HG02970 (cell line): ENCODE data around the gene VEGFB.

Source experiments
- ATAC-seq: cut with Tn5 transposase; IDR thresholded peaks from one replicate; pipeline ENCODE4 v1.9.1; 2021; ENCODE audit warnings: mild to moderate bottlenecking, moderate library complexity, moderate number of reproducible peaks; ENCODE audit not compliant: unreplicated experiment, low FRiP score

Gene VEGFB

DNA sequence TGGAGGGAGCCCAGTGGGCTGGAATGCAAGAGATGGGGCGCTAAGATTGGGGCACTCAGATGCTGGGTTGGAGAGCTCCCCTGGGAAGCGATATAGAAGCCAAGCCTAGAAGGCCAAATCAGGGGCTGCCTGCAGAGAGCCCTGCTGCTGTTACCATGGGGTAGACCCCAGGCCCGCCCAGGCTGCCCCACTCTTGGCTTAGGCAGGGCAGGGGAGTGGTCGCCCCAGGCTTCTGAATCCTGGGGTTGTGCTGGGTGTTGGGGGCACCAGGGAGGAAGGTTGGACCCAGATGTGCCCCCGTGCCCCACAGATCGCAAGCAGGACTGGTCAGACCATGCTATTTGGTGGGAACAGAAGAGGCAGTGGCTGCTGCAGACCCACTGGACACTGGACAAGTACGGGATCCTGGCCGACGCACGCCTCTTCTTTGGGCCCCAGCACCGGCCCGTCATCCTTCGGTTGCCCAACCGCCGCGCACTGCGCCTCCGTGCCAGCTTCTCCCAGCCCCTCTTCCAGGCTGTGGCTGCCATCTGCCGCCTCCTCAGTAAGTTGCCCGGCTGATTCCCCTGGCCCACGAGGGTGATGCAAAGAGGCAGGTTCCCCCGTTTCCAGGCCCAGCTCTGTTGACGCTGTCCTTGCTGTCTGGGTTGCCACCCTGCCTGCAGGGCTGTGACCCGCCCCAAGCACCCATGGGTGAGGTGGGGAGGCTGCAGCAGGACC lies 23.9 kb upstream of the VEGFB start:
- no peak for ATAC-seq

DNA sequence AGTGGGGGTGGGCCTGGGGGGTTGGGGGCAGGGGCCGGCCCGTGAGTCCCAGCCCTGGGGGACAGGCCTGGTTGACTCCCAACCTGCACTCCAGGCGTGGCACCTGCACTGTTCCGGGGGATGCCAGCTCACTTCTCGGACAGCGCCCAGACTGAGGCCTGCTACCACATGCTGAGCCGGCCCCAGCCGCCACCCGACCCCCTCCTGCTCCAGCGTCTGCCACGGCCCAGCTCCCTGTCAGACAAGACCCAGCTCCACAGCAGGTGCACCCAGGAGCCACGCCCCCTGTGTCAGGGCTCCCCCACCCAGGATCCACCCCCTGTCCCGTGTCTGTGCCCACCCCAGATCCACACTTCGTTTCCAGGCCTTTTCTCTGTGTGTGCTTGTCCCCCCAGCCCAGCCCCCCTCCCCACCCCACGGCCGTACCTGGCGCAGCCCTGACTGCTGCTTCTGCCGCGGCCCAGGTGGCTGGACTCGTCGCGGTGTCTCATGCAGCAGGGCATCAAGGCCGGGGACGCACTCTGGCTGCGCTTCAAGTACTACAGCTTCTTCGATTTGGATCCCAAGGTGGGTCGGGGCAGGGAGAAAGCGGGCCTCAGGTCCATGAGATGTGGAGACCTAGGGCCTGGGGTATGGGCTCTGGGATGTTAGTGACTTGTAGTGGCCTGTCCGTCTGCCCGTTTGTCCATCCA lies 23.1 kb upstream of the VEGFB start:
- no peak for ATAC-seq

DNA sequence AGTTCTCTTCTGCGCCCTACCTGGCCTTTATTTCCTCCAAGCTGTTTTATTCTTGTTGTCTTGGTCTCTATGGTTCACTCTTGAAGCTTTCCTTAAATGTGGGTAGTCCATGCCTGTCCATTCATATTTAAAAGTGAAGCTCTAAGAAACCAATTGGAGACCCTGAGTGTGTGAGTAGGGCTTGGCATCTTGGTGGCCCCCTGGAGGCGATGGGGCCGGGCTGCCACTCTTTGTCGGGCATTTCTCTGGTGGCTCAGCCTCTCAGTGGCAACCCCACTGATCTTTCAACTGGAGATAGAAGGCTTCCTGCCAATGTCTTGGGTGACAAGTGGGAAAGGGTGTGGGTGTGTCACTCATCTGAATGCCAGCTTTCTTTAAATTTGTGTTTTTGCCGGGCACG lies 17.5 kb upstream of the VEGFB start:
- ATAC-seq: no peak

DNA sequence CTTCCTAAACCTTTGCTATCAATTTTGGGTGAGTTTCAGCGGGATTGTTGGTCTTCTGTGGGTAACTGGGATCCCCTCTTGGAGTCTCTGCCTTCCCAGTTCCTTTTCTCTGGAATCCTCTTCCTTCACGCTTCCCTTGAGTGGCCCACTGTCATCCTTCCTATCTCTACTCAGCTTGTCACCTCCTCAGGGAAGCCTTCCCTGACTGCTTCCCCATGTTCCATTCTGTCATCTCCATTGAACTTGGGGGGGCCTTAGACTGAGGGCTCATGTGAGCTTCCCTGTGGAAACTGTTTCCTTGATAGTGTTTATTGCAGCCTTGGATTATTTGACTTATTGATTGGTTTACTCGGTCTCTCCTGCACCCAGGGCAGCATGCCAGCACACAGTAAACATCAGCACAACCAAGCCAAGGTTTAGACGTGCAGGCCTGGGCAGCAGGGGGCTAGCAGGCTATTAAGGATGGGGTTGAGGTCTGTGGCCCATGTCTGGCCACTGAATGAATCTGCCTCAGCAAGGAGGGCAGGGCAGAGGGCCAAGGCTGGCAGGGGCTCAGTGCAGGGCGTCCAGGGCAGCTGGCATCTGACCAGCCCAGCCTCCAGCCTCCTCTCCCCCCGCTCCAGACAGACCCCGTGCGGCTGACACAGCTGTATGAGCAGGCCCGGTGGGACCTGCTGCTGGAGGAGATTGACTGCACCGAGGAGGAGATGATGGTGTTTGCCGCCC lies 15.6 kb upstream of the VEGFB start:
- ATAC-seq: no peak

DNA sequence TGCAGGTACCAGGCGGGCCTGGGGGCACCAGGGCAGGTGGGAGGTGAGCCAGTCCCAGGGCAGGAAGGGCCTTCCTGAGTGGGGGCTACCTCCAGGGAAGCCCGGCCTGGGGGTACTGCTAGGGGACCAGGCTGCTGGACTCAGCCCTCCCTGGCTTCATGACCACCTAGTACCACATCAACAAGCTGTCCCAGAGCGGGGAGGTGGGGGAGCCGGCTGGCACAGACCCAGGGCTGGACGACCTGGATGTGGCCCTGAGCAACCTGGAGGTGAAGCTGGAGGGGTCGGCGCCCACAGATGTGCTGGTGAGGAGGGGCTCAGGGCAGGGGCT lies 15.1 kb upstream of the VEGFB start:
- ATAC-seq: no peak

DNA sequence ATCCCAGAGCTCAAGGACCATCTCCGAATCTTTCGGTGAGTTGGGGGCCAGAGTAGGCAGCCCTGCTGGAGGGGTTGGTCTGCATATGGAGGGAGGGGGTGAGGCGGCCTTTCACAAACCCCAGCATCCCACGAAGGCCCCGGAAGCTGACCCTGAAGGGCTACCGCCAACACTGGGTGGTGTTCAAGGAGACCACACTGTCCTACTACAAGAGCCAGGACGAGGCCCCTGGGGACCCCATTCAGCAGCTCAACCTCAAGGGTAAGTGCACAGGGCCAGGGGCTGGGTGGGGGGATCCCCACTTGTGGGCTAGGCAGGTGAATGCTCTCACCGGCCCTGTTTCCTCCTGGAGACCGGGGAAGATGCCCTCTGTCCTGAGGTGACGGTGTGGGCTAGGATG lies 14.6 kb upstream of the VEGFB start:
- no peak for ATAC-seq

DNA sequence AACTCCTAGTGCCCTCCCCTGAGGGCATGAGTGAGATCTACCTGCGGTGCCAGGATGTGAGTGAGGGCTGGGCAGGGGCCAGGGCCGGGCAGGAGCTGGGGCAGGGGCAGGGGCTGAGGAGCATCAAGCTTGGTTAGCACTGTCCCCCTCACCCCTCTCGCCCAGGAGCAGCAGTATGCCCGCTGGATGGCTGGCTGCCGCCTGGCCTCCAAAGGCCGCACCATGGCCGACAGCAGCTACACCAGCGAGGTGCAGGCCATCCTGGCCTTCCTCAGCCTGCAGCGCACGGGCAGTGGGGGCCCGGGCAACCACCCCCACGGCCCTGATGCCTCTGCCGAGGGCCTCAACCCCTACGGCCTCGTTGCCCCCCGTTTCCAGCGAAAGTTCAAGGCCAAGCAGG lies 14.1 kb upstream of the VEGFB start:
- ATAC-seq: no peak

DNA sequence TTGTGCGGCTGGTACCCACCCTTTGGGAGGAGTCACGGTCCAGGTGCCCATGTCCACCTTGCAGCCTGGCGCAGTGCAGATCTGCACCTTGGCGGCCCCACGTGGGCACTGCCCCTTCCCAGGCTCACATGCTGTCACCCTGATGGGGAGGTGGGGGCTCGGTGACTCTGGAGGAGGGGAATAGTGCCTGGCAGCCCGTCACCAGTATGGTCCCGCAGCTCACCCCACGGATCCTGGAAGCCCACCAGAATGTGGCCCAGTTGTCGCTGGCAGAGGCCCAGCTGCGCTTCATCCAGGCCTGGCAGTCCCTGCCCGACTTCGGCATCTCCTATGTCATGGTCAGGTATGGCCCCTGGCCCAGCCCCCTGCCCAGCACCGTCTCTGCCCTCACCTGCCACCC lies 13.6 kb upstream of the VEGFB start:
- no peak for ATAC-seq

DNA sequence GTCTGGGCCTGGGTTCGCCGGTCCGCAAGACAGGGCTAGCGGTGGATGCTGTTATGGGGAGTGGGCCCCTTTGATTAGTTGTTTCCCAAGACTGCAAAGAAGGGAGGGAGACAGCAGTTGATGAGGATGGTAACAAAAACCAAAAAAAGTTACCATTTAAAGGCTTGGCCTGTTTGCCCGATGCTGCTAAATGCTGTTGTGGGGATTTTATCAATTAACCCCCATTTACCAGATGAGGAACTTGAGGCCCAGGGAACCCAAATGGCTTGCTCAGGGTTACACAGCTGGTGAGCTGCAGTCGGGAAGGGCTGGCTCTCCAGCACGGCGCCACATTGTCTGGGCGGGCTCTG lies 11.8 kb upstream of the VEGFB start:
- no peak for ATAC-seq

DNA sequence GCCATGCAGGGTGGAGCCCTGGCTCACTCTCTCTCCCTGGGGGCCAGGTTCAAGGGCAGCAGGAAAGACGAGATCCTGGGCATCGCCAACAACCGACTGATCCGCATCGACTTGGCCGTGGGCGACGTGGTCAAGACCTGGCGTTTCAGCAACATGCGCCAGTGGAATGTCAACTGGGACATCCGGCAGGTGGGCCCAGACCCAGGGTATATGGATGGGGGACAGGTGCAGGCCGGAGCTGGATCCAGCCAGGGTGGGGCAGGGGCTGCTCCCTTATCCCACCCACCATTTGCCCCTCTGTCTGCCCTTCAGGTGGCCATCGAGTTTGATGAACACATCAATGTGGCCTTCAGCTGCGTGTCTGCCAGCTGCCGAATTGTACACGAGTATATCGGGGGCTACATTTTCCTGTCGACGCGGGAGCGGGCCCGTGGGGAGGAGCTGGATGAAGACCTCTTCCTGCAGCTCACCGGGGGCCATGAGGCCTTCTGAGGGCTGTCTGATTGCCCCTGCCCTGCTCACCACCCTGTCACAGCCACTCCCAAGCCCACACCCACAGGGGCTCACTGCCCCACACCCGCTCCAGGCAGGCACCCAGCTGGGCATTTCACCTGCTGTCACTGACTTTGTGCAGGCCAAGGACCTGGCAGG lies 11.3 kb upstream of the VEGFB start:
- ATAC-seq: no peak

DNA sequence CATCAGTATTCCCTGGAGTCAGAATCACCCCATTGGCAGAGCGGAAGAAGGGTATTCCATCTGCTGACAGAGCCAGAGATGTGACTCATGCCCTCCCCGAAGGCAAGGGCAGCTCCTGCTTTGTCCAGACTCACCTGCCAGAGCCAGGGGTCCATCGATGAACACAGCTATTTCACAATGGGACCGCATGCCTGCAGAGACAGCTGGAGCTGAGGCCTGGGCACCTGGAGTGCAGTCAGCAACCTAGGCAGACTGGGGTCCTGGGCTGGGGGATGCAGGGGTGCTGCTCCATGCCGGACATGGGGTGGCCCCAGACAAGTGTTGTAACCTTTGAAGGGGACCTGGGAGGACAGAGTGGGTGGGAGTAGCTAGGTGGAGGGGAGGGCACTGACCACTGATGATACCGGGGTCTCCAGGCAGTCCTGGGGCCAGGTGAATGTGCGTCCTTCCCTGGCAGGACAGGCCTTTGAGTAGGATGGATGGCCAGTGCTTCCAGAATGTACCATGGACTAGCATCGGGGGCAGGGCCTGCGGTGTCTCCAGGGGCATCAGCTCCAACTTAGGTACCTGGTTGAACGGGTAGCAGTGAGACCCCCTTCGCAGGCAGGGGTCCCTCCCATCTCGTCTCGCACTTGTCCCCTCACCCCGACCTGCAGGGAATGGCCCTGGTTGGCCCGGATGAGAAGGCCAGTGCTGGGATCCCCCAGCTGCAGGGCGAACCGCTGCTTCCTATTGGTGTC lies 10.1 kb upstream of the VEGFB start:
- no peak for ATAC-seq

DNA sequence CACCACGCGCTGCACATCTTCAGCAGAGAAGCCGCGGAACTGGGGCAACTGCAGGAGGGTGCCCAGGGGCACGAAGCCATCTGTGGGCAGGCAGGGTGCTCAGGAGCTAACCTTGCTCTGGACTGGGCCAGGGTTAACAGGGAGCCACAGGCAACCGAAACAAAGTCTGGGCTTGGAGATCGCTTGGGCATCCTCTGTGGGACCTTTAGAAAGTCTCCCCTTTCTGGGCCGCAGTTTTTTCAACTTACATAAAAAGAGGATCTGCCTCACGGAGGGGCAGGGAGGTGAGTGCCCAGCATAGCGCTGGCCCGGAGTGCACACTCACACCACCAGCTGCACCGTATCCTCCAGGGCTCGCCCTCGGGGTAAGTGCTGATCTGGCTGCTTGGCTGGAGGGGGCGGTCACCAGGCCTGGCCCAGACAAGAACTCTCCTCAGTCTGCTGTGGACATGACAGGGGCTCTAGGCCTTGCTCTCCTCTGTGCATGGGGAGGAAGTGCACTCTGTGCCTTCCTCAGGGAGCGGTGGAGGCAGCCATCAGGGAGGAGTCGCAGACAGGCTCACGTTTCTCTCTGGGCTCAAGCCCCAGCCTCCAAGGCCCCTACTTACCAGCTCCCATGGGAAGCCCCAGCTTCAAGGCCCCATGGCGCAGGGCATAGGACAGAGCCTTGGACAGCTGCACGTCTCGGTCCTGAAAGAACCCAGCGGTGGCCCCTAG lies 9.3 kb upstream of the VEGFB start:
- ATAC-seq: no peak

DNA sequence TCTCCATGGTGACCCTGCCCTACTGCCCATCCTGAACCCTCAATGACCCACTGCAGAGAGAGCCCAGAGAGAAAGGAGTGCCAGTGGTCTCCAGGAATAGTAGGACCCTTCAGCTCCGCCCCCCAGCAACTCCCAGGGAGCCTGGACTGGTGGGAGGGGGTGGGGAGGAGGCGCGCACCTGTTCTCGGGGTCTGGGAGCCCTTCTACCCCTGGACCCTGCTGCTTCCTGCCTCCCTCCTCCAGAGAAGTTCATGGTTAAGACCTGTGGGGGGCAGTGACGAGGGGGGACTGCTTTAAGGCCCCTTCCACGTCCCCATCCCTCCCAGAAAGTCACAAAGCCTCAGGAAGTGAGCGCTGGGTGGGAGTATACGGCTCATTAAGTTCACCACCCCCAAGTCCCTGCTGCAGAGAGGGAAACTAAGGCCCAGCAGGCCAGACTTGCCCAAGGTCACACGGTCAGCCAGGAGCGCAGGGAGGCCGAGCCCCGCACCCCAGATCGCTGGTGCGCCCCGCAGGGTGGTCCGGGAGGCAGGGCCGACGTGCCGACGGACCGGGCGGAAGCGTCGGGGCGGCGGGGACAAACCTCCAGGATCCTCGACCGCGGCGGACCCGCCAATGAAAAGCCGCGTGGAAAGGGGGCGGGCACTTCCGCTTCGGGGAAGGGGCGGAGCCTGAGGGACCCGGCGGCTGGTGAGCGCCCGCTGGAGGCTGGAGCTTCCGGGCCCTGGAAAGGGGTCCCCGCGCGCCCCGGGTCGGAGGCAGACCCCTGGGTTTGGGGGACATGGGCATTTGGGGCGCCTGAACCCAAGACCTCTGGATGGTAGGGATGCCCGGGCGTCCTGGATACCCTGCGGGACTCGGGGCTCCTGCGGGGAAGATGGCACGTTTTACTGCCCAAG lies 8.5 kb upstream of the VEGFB start, which contains the start of the genes NUDT22 and TRPT1:
TSS of gene NUDT22 (plus strand) at position 667 of the 899 bp plus-strand sequence. CDS start 379 bp downstream, outside the sequence.
TSS of gene TRPT1 (minus strand) at position 579 of the 899 bp plus-strand sequence. CDS start at position 253, 326 bp downstream.
- peak; percentile 56 for ATAC-seq

DNA sequence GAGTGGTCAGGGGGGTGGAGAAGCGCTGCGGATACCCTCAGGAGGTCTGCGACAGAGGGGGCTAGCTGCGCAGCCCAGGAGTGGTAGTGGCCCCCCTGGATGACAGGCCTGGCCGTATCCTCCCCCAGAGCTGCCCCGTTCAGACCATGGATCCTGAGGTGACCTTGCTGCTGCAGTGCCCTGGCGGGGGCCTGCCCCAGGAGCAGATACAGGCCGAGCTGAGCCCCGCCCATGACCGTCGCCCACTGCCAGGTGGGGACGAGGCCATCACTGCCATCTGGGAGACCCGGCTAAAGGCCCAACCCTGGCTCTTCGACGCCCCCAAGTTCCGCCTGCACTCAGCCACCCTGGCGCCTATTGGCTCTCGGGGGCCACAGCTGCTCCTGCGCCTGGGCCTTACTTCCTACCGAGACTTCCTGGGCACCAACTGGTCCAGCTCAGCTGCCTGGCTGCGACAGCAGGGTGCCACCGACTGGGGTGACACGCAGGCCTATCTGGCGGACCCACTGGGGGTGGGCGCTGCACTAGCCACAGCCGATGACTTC lies 7.8 kb upstream of the VEGFB start:
- ATAC-seq: no peak

DNA sequence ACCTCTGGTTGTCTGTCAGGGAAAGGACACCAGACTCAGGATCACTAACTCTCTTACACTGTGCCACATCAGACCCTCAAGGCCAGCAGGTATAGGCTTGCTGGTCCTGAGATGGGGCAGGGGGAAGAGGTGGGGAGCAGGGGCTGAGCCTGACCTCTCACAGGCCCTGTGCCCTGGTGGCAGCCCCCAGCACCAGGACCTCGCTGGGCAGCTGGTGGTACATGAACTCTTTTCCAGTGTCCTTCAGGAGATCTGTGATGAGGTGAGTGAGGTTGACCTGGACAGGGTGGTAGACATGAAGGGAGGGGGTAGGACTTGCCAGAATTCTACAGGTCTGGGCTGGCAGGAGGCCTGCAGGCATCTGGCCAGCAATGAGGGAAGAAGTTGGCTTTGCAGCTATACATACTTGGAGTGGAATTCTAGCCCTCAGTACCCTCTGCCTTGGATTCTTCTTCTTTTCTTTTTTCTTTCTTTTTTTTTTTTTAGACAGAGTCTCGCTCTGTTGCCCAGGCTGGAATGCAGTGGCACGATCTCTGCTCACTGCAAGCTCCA lies 6.9 kb upstream of the VEGFB start:
- no peak for ATAC-seq

DNA sequence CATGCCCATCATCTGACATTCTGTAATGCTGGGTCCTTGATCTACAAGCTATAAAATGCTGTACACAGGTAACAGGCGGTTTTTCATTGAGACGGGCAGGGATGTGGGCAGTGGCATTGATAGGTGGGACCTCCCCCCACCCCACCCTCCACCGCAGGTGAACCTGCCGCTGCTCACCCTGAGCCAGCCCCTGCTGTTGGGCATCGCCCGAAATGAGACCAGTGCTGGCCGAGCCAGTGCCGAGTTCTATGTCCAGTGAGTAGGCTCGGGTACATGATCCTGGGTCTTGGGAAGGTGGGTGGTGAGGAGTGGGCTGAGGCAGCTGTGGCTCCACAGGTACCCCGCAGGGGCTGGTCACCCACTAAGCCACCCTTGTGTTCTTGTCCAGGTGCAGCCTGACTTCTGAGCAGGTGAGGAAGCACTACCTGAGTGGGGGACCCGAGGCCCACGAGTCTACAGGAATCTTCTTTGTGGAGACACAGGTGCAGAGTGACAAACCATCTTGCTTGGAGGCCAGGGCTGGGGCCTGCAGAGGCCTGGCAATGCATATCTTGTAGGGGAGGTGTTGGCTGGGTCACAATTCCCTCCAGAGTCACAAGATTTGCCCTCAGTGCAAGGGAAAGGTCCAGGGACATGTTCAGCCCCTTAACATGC lies 5.2 kb upstream of the VEGFB start:
- ATAC-seq: no peak

DNA sequence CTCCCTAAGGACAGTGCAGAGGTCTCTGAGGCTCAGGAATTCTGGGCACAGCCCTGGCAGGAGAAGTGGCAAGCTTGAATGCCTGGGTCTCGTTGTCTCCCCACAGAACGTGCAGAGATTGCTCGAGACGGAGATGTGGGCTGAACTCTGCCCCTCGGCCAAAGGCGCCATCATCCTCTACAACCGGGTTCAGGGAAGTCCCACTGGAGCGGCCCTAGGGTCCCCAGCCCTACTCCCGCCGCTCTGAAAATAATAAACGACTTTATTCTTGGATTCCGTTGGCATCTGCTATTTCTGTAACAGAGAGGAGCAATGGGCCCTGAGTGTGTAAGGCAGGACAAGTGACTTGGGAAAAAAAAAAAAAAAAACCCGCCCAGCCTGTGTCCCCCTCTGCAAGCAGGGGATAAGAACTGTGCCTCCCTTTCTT lies 4.6 kb upstream of the VEGFB start:
- no peak for ATAC-seq
